ENCODE measurements around the gene CLASP1. TPM values are rescaled to one million over a fixed set of nuclear protein-coding genes. Genes with fewer than 3 reads are reported as not detected.
"Not testable (repeated sequence)": the region's sequence is repeated elsewhere in the genome, so short reads cannot be mapped to it uniquely, and the experiment has no call there.

CLASP1 gene
- total RNA-seq, 2 experiments from 2014 or later: 64.4 to 75.9 TPM

GRCh38 chr2:121576263-121576662 lies 73.0 kb downstream of the CLASP1 start:
- Mint-ChIP-seq H3K4me1 (peaks cover 8% of the 10 kb centered on the region), H3K36me3 (peaks cover 9% of the 10 kb centered on the region), H3K9me3 (no peaks in the 10 kb centered on the region), H3K27me3 (no peaks in the 10 kb centered on the region), H3K27ac (no peak overlapping the region), H3K4me3 (no peak overlapping the region)
- no peak for ATAC-seq (ENCODE audit: low read depth)
- no peak for DNase-seq
- POLR2A ChIA-PET: no interaction called here

- Mint-ChIP-seq H3K4me1 (peaks cover 8% of the 10 kb centered on the region), H3K9me3 (no peaks in the 10 kb centered on the region), H3K4me3 (no peak overlapping the region), H3K27ac (no peak overlapping the region), H3K27me3 (no peaks in the 10 kb centered on the region), H3K36me3 (peaks cover 9% of the 10 kb centered on the region)
- POLR2A ChIA-PET: no interaction called here
- DNase-seq (no peak), ATAC-seq (ENCODE audit: low read depth) (no peak)
These were observed 73.5 kb downstream of the CLASP1 start for GRCh38 chr2:121575800-121576199.

GRCh38 chr2:121570667-121571055 lies 78.6 kb downstream of the CLASP1 start:
- ATAC-seq (ENCODE audit: low read depth) (no peak), DNase-seq (no peak)
- Mint-ChIP-seq H3K36me3 (peaks cover 15% of the 10 kb centered on the region), H3K9me3 (no peaks in the 10 kb centered on the region), H3K4me1 (no peaks in the 10 kb centered on the region), H3K4me3 (no peak overlapping the region), H3K27ac (no peak overlapping the region), H3K27me3 (no peaks in the 10 kb centered on the region)
- POLR2A ChIA-PET: no interaction called here

GRCh38 chr2:121570036-121570666 lies 79.1 kb downstream of the CLASP1 start:
- Mint-ChIP-seq H3K27ac (no peak overlapping the region), H3K9me3 (no peaks in the 10 kb centered on the region), H3K4me1 (peaks cover 2% of the 10 kb centered on the region), H3K27me3 (no peaks in the 10 kb centered on the region), H3K36me3 (peaks cover 13% of the 10 kb centered on the region), H3K4me3 (no peak overlapping the region)
- no peak for DNase-seq
- POLR2A ChIA-PET: no interaction called here
- no peak for ATAC-seq (ENCODE audit: low read depth)

GRCh38 chr2:121567957-121568409 lies 81.3 kb downstream of the CLASP1 start:
- Mint-ChIP-seq H3K27me3 (no peaks in the 10 kb centered on the region), H3K36me3 (peaks cover 30% of the 10 kb centered on the region), H3K4me1 (peaks cover 5% of the 10 kb centered on the region), H3K9me3 (peaks cover 3% of the 10 kb centered on the region), H3K4me3 (no peak overlapping the region), H3K27ac (no peak overlapping the region)
- POLR2A ChIA-PET: no interaction called here
- DNase-seq (no peak), ATAC-seq (ENCODE audit: low read depth) (no peak)

GRCh38 chr2:121567452-121567851 lies 81.8 kb downstream of the CLASP1 start:
- no peak overlapping the region for H3K27ac Mint-ChIP-seq
- H3K4me3 Mint-ChIP-seq: no peak overlapping the region
- POLR2A ChIA-PET: interaction anchor here (1.4 kb wide), 1 partner anchor 37 kb away, joined by 3 read pairs; no protein-coding TSS in a partner anchor
- H3K27me3 Mint-ChIP-seq: no peaks in the 10 kb centered on the region
- H3K36me3 Mint-ChIP-seq: peaks cover 34% of the 10 kb centered on the region
- peaks cover 6% of the 10 kb centered on the region for H3K4me1 Mint-ChIP-seq
- H3K9me3 Mint-ChIP-seq: peaks cover 3% of the 10 kb centered on the region
- no peak for ATAC-seq (ENCODE audit: low read depth)
- DNase-seq: no peak

- Mint-ChIP-seq H3K4me3 (no peak overlapping the region), H3K36me3 (peaks cover 28% of the 10 kb centered on the region), H3K27me3 (no peaks in the 10 kb centered on the region), H3K27ac (no peak overlapping the region), H3K4me1 (peaks cover 9% of the 10 kb centered on the region), H3K9me3 (peaks cover 3% of the 10 kb centered on the region)
- ATAC-seq (ENCODE audit: low read depth) (no peak), DNase-seq (no peak)
- POLR2A ChIA-PET: interaction anchor here (1.4 kb wide), 1 partner anchor 36 kb away, joined by 3 read pairs; no protein-coding TSS in a partner anchor
These were observed 83.6 kb downstream of the CLASP1 start for GRCh38 chr2:121565389-121566250.

GRCh38 chr2:121564905-121565304 lies 84.4 kb downstream of the CLASP1 start:
- Mint-ChIP-seq H3K36me3 (peaks cover 28% of the 10 kb centered on the region), H3K27ac (no peak overlapping the region), H3K4me3 (no peak overlapping the region), H3K4me1 (peaks cover 9% of the 10 kb centered on the region), H3K27me3 (no peaks in the 10 kb centered on the region), H3K9me3 (peaks cover 3% of the 10 kb centered on the region)
- DNase-seq (no peak), ATAC-seq (ENCODE audit: low read depth) (no peak)
- POLR2A ChIA-PET: no interaction called here

GRCh38 chr2:121563754-121564153 lies 85.5 kb downstream of the CLASP1 start:
- H3K9me3 Mint-ChIP-seq; H3K4me3 Mint-ChIP-seq; POLR2A ChIA-PET; H3K4me1 Mint-ChIP-seq; H3K27me3 Mint-ChIP-seq; DNase-seq; H3K27ac Mint-ChIP-seq; ATAC-seq (ENCODE audit: low read depth): not testable (repeated sequence)
- H3K36me3 Mint-ChIP-seq: peaks cover 26% of the 10 kb centered on the region

GRCh38 chr2:121562269-121563176 lies 86.7 kb downstream of the CLASP1 start:
- POLR2A ChIA-PET: no interaction called here
- H3K9me3 Mint-ChIP-seq: peaks cover 3% of the 10 kb centered on the region

GRCh38 chr2:121561617-121562268 lies 87.5 kb downstream of the CLASP1 start:
- Mint-ChIP-seq H3K36me3 (peaks cover 22% of the 10 kb centered on the region), H3K4me1 (peaks cover 11% of the 10 kb centered on the region)

More at GRCh38 chr2:121562269-121563176, 86.7 kb downstream of the CLASP1 start:
- no peaks in the 10 kb centered on the region for H3K27me3 Mint-ChIP-seq
- H3K4me1 Mint-ChIP-seq: peaks cover 9% of the 10 kb centered on the region
- no peak overlapping the region for H3K27ac Mint-ChIP-seq
- no peak for DNase-seq
- H3K4me3 Mint-ChIP-seq: no peak overlapping the region
- no peak for ATAC-seq (ENCODE audit: low read depth)
- peaks cover 26% of the 10 kb centered on the region for H3K36me3 Mint-ChIP-seq

GRCh38 chr2:121558329-121558728 lies 90.9 kb downstream of the CLASP1 start:
- Mint-ChIP-seq H3K4me1 (peaks cover 12% of the 10 kb centered on the region), H3K9me3 (no peaks in the 10 kb centered on the region), H3K4me3 (no peak overlapping the region), H3K36me3 (peaks cover 9% of the 10 kb centered on the region), H3K27me3 (no peaks in the 10 kb centered on the region), H3K27ac (no peak overlapping the region)
- DNase-seq: no peak
- ATAC-seq (ENCODE audit: low read depth): no peak
- POLR2A ChIA-PET: interaction anchor here (1.1 kb wide), 1 partner anchor 28 kb away, joined by 4 read pairs; the partner anchor contains the start of gene RNU4ATAC

More at GRCh38 chr2:121561617-121562268, 87.5 kb downstream of the CLASP1 start:
- ATAC-seq (ENCODE audit: low read depth): no peak
- POLR2A ChIA-PET: no interaction called here
- no peaks in the 10 kb centered on the region for H3K27me3 Mint-ChIP-seq
- DNase-seq: no peak
- H3K4me3 Mint-ChIP-seq: no peak overlapping the region
- H3K27ac Mint-ChIP-seq: no peak overlapping the region
- peaks cover 3% of the 10 kb centered on the region for H3K9me3 Mint-ChIP-seq

- ATAC-seq (ENCODE audit: low read depth): no peak
- POLR2A ChIA-PET: no interaction called here
- DNase-seq: no peak
- Mint-ChIP-seq H3K4me3 (no peak overlapping the region), H3K27ac (no peak overlapping the region), H3K36me3 (peaks cover 24% of the 10 kb centered on the region), H3K9me3 (peaks cover 14% of the 10 kb centered on the region), H3K27me3 (no peaks in the 10 kb centered on the region), H3K4me1 (peaks cover 23% of the 10 kb centered on the region)
These were observed 94.3 kb downstream of the CLASP1 start for GRCh38 chr2:121555008-121555407.

Measured in activated naive CD8-positive, alpha-beta T cell treated with anti-CD3 and anti-CD28 coated beads, Interleukin-2, amount 10 ng/mL, durations not matched to agents 7 days and 5 days (primary cell).